Uterus (tissue), 2 donors: Measurements from ENCODE around the gene JPH4.

ENCODE experiments used
- POLR2A ChIP-seq, 2 donors: fragments of 450-650 bp; IDR thresholded peaks; one replicate each; pipeline ENCODE4 v1.6.1; 2016; ENCODE audit warnings: antibody characterized with exemption in 2 of 2, mild to moderate bottlenecking in 1 of 2, moderate library complexity in 1 of 2
- TF ChIP-seq, protein P1 (sequence below), 4 experiments: fragments of 200-600 bp in 2 of 4; fragments of 450-650 bp in 2 of 4; sonication (generic) in 2 of 4; IDR thresholded peaks; one replicate each; pipeline ENCODE4 v1.5.1; 2016 to 2019; ENCODE audit warnings: antibody characterized with exemption in 4 of 4, mild to moderate bottlenecking in 2 of 4, moderate library complexity in 1 of 4

DNA sequence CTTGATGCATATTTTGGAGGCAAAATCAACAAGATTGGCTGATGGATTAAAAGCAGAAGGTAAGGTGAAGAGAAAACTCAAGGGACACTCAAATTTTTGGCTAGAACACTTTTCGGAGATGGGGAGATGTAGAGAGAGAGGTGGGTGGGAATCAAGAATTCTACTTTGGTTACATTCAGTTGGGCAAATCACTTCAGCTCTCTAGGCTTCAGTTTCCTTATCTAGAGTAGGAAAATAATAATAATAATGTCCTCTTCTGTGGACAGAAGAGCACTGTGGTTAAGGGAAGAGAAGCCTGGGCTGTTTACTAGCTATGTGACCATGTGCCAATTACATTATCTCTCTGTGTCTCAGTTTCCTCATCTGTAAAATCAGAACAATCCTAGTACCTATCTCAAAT lies 34.2 kb upstream of the JPH4 start:
- TF ChIP-seq, protein P1, sequence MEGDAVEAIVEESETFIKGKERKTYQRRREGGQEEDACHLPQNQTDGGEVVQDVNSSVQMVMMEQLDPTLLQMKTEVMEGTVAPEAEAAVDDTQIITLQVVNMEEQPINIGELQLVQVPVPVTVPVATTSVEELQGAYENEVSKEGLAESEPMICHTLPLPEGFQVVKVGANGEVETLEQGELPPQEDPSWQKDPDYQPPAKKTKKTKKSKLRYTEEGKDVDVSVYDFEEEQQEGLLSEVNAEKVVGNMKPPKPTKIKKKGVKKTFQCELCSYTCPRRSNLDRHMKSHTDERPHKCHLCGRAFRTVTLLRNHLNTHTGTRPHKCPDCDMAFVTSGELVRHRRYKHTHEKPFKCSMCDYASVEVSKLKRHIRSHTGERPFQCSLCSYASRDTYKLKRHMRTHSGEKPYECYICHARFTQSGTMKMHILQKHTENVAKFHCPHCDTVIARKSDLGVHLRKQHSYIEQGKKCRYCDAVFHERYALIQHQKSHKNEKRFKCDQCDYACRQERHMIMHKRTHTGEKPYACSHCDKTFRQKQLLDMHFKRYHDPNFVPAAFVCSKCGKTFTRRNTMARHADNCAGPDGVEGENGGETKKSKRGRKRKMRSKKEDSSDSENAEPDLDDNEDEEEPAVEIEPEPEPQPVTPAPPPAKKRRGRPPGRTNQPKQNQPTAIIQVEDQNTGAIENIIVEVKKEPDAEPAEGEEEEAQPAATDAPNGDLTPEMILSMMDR (IDR thresholded peaks at IDR 0.05) = no peak
- no peak for TF ChIP-seq POLR2A (IDR thresholded peaks at IDR 0.05)
